ENCODE measurements around the gene ZNF574. TPM values are rescaled to one million over a fixed set of nuclear protein-coding genes. Genes with fewer than 3 reads are reported as not detected.

ZNF574 gene
- total and polyA plus RNA-seq, 2 experiments from 2014 or later: 19.4 to 61.2 TPM

GRCh38 chr19:42113641-42114348, 37.8 kb downstream of the ZNF574 start:
- H3K27ac ChIP-seq (ENCODE audit: low read depth): no peak overlapping the region
- Mint-ChIP-seq H3K27ac (no peak overlapping the region), H3K36me3 (ENCODE audit: low read depth) (no peaks in the 10 kb centered on the region), H3K27me3 (ENCODE audit: insufficient read depth, low read depth, poor library complexity) (peaks cover 20% of the 10 kb centered on the region), H3K4me1 (peaks cover 26% of the 10 kb centered on the region), H3K4me3 (no peak overlapping the region; the same call in 2 of the 3 replicates), H3K9me3 (no peaks in the 10 kb centered on the region)
- no peaks in the 10 kb centered on the region for H3K9me2 ChIP-seq (ENCODE audit: insufficient read depth)
- peak overlapping the region; percentile 83; the same call in 1 of the 2 replicates for H2AFZ ChIP-seq
- H3K79me2 ChIP-seq (replicated peaks; ENCODE audit: insufficient read depth): no peaks in the 10 kb centered on the region
- H3K36me3 ChIP-seq (ENCODE audit: insufficient read depth): no peaks in the 10 kb centered on the region
- peak; percentile 45 to 60 for TF ChIP-seq CTCF (conservative IDR thresholded peaks at IDR 0.05; ENCODE audit: low read depth in 2 of 2)
- no peak for TF ChIP-seq STAT1 (IDR thresholded peaks at IDR 0.05; ENCODE audit: unreplicated experiment)
- TF ChIP-seq EZH2 (IDR thresholded peaks at IDR 0.05; ENCODE audit: low read depth, unreplicated experiment): no peak
- peak; percentile 84 for TF ChIP-seq CREB1 (CRISPR knock-in tag; IDR thresholded peaks at IDR 0.05; ENCODE audit: low read depth)
- H3K4me1 ChIP-seq (ENCODE audit: insufficient read depth): peaks cover 14% of the 10 kb centered on the region
- ATAC-seq (peak; percentile 81), DNase-seq (ENCODE audit: low spot score) (peak; percentile 65)
- H3K27me3 ChIP-seq (ENCODE audit: insufficient read depth): no peaks in the 10 kb centered on the region
- no peak overlapping the region for H3K4me3 ChIP-seq
- peak overlapping the region; percentile 48; the same call in 1 of the 2 replicates for H3K4me2 ChIP-seq
- H3F3A ChIP-seq (replicated peaks; ENCODE audit: low read depth): peaks cover 2% of the 10 kb centered on the region; the same call in 1 of the 2 replicates
- no peaks in the 10 kb centered on the region for H4K20me1 ChIP-seq (replicated peaks; ENCODE audit: insufficient read depth)

- peak; percentile 51 for DNase-seq (ENCODE audit: low spot score)
- no peak overlapping the region; the same call in 2 of the 3 replicates for H3K4me3 Mint-ChIP-seq
- peak overlapping the region; percentile 83; the same call in 1 of the 2 replicates for H2AFZ ChIP-seq
Measured at GRCh38 chr19:42114412-42114811, 38.4 kb downstream of the ZNF574 start.

More at GRCh38 chr19:42114412-42114811, 38.4 kb downstream of the ZNF574 start:
- Mint-ChIP-seq H3K9me3 (no peaks in the 10 kb centered on the region), H3K27me3 (ENCODE audit: insufficient read depth, low read depth, poor library complexity) (peaks cover 19% of the 10 kb centered on the region), H3K36me3 (ENCODE audit: low read depth) (no peaks in the 10 kb centered on the region), H3K4me1 (peaks cover 20% of the 10 kb centered on the region), H3K27ac (no peak overlapping the region)
- Histone ChIP-seq H3K79me2 (replicated peaks; ENCODE audit: insufficient read depth) (no peaks in the 10 kb centered on the region), H3K4me1 (ENCODE audit: insufficient read depth) (peaks cover 8% of the 10 kb centered on the region), H3K27ac (ENCODE audit: low read depth) (no peak overlapping the region), H3F3A (replicated peaks; ENCODE audit: low read depth) (no peaks in the 10 kb centered on the region; the same call in 1 of the 2 replicates), H3K27me3 (ENCODE audit: insufficient read depth) (no peaks in the 10 kb centered on the region), H3K9me2 (ENCODE audit: insufficient read depth) (no peaks in the 10 kb centered on the region), H3K4me3 (no peak overlapping the region), H3K4me2 (peak overlapping the region; percentile 48; the same call in 1 of the 2 replicates), H3K36me3 (ENCODE audit: insufficient read depth) (no peaks in the 10 kb centered on the region), H4K20me1 (replicated peaks; ENCODE audit: insufficient read depth) (no peaks in the 10 kb centered on the region)
- TF ChIP-seq STAT1 (IDR thresholded peaks at IDR 0.05; ENCODE audit: unreplicated experiment): no peak
- no peak for TF ChIP-seq EZH2phosphoT487 (IDR thresholded peaks at IDR 0.05; ENCODE audit: unreplicated experiment)
- no peak for TF ChIP-seq ETS1 (IDR thresholded peaks at IDR 0.05)
- peak; percentile 64 for ATAC-seq
